Esophagus squamous epithelium (tissue), 5 donors: ENCODE results near the gene EPN2. TPM values are rescaled to one million over a fixed set of nuclear protein-coding genes. Genes with fewer than 3 reads are reported as not detected.

Source experiments
- DNase-seq: peaks from one replicate; lab custom pipeline; 2025; lab: John Stamatoyannopoulos, UW
- H3K27ac ChIP-seq, 4 donors: fragments of 200-600 bp; sonication (generic); one replicate each; pipeline ENCODE4 v1.5.1; 2016 to 2019; ENCODE audit warnings: mild to moderate bottlenecking in 1 of 4
- H3K27me3 ChIP-seq, 4 donors: fragments of 200-600 bp; sonication (generic); 1 replicate in 3 of 4; 2 replicates in 1 of 4; pipeline versions ENCODE4 v1.5.1 to v1.6.0; 2017 to 2021; ENCODE audit warnings: antibody characterized with exemption in 1 of 4
- H3K36me3 ChIP-seq, 3 donors: fragments of 200-600 bp; sonication (generic); one replicate each; pipeline ENCODE4 v1.5.1; 2016 to 2019
- H3K4me1 ChIP-seq, 3 donors: fragments of 200-600 bp; sonication (generic); one replicate each; pipeline ENCODE4 v1.5.1; 2017 to 2019
- H3K4me3 ChIP-seq, 4 donors: fragments of 200-600 bp; sonication (generic); 1 replicate in 3 of 4; 2 replicates in 1 of 4; pipeline ENCODE4 v1.5.1; 2016 to 2019; ENCODE audit warnings: mild to moderate bottlenecking in 2 of 4, moderate library complexity in 1 of 4
- H3K9me3 ChIP-seq, 3 donors: fragments of 200-600 bp; sonication (generic); one replicate each; pipeline ENCODE4 v1.5.1; 2016 to 2019
- POLR2A ChIP-seq, 4 donors: fragments of 450-650 bp; IDR thresholded peaks; one replicate each; pipeline ENCODE4 v1.6.1; 2017; ENCODE audit warnings: antibody characterized with exemption in 4 of 4, mild to moderate bottlenecking in 4 of 4, moderate library complexity in 3 of 4
- WGBS, 2 donors: methylation state at CpG; one replicate each; pipeline ENCODE4 v1.1.5; 2018; 5-methylcytosine and 5-hydroxymethylcytosine counted together
- intact Hi-C: fragments of 100-400 bp; cut with DNase I; formaldehyde crosslinking; loops from one replicate; pipeline ENCODE4 v1.15.0; 2022
- small RNA-seq, 4 donors: library from RNA; depleted of rRNA; stranded (forward); fragments of <200 nt; gene quantifications; one replicate each; pipeline ENCODE3, GENCODE V24; 2016
- total RNA-seq, 4 donors: library from RNA; depleted of rRNA; stranded (reverse); fragments of >200 nt; gene quantifications; one replicate each; pipeline ENCODE4 v1.1.0, GENCODE V29; 2016
- TF ChIP-seq, protein P1 (sequence below), 6 experiments: fragments of 450-650 bp in 4 of 6; fragments of 200-600 bp in 2 of 6; sonication (generic) in 2 of 6; IDR thresholded peaks; one replicate each; pipeline ENCODE4 v1.5.1; 2016 to 2019; ENCODE audit warnings: antibody characterized with exemption in 6 of 6, mild to moderate bottlenecking in 4 of 6, moderate library complexity in 4 of 6
- donor health status: DM: yes; HTN: yes; CAD: no.

Gene EPN2
- total RNA-seq, 4 donors from 2014 or later = 24.2 to 61.4 (median 56.1) TPM

DNA sequence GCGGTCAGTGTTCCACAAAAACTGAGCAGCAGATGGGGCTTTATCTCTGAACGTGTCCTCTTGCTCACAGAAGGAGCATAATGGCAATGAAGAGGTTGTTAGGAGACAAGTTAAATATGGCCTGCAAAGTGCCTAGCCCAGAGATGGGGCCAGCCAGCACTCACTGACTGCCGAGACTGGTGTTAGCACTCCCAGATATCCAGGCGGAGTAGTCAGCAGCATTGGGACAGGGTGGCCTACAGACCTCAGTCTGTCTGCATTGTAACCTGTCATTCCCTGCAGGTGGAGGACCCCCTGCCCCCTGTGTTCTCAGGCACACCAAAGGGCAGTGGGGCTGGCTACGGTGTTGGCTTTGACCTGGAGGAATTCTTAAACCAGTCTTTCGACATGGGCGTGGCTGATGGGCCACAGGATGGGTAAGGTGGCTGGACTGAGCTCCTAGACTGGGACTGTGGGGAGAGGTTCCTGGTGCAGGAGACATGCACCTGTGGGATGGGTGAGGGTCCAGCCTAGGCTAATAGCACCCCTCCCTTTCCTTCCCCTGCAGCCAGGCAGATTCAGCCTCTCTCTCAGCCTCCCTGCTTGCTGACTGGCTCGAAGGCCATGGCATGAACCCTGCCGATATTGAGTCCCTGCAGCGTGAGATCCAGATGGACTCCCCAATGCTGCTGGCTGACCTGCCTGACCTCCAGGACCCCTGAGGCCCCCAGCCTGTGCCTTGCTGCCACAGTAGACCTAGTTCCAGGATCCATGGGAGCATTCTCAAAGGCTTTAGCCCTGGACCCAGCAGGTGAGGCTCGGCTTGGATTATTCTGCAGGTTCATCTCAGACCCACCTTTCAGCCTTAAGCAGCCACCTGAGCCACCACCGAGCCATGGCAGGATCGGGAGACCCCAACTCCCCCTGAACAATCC lies 145.6 kb downstream of the EPN2 start:
- intact Hi-C loops = no loop called here
- no peak overlapping the region for H3K4me3 ChIP-seq
- H3K36me3 ChIP-seq = peaks cover 26 to 55% (median 30%) of the 10 kb centered on the region in 3 donors
- 89% methylated on average over 5 to 6 of the region's 13 CpGs for WGBS, 2 donors
- H3K27me3 ChIP-seq = no peaks in the 10 kb centered on the region
- H3K4me1 ChIP-seq = peaks cover 61 to 92% (median 61%) of the 10 kb centered on the region in 3 donors
- no peak for DNase-seq
- no peaks in the 10 kb centered on the region for H3K9me3 ChIP-seq
- TF ChIP-seq, protein P1, sequence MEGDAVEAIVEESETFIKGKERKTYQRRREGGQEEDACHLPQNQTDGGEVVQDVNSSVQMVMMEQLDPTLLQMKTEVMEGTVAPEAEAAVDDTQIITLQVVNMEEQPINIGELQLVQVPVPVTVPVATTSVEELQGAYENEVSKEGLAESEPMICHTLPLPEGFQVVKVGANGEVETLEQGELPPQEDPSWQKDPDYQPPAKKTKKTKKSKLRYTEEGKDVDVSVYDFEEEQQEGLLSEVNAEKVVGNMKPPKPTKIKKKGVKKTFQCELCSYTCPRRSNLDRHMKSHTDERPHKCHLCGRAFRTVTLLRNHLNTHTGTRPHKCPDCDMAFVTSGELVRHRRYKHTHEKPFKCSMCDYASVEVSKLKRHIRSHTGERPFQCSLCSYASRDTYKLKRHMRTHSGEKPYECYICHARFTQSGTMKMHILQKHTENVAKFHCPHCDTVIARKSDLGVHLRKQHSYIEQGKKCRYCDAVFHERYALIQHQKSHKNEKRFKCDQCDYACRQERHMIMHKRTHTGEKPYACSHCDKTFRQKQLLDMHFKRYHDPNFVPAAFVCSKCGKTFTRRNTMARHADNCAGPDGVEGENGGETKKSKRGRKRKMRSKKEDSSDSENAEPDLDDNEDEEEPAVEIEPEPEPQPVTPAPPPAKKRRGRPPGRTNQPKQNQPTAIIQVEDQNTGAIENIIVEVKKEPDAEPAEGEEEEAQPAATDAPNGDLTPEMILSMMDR (IDR thresholded peaks at IDR 0.05) = no peak
- peak overlapping the region in 3 of 4 donors; percentile 62 to 94 (median 92) for H3K27ac ChIP-seq

- intact Hi-C loops = no loop called here
- H3K36me3 ChIP-seq = peaks cover 26 to 55% (median 30%) of the 10 kb centered on the region in 3 donors
- WGBS, 2 donors = 69 to 75% methylated on average over 5 of the region's 6 CpGs
These were observed 146.7 kb downstream of the EPN2 start for GRCh38 chr17:19383681-19384470.

GRCh38 chr17:19384723-19385391 lies 147.7 kb downstream of the EPN2 start:
- Histone ChIP-seq H3K9me3 (no peaks in the 10 kb centered on the region), H3K4me3 (peak overlapping the region in 3 of 4 donors; percentile 22 to 55 (median 36)), H3K36me3 (peaks cover 26 to 47% (median 30%) of the 10 kb centered on the region in 3 donors), H3K27me3 (no peaks in the 10 kb centered on the region), H3K4me1 (peaks cover 64 to 99% (median 65%) of the 10 kb centered on the region in 3 donors), H3K27ac (peak overlapping the region; percentile 82 to 97 (median 93))
- 9 to 24% methylated on average over 5 to 16 of the region's 16 CpGs for whole genome bisulfite sequencing, 2 donors
- intact Hi-C loops = no loop called here
- TF ChIP-seq POLR2A (IDR thresholded peaks at IDR 0.05) = peak in 3 of 4 donors; percentile 56 to 61 (median 60)
- TF ChIP-seq, protein P1 (IDR thresholded peaks at IDR 0.05) = no peak
- DNase-seq = no peak

More at GRCh38 chr17:19383681-19384470, 146.7 kb downstream of the EPN2 start:
- H3K27ac ChIP-seq = peak overlapping the region; percentile 82 to 97 (median 93)
- TF ChIP-seq, protein P1 (IDR thresholded peaks at IDR 0.05) = no peak
- no peak for TF ChIP-seq POLR2A (IDR thresholded peaks at IDR 0.05)
- H3K4me3 ChIP-seq = no peak overlapping the region
- H3K4me1 ChIP-seq = peaks cover 69 to 100% (median 70%) of the 10 kb centered on the region in 3 donors
- DNase-seq = no peak
- H3K27me3 ChIP-seq = no peaks in the 10 kb centered on the region
- no peaks in the 10 kb centered on the region for H3K9me3 ChIP-seq

DNA sequence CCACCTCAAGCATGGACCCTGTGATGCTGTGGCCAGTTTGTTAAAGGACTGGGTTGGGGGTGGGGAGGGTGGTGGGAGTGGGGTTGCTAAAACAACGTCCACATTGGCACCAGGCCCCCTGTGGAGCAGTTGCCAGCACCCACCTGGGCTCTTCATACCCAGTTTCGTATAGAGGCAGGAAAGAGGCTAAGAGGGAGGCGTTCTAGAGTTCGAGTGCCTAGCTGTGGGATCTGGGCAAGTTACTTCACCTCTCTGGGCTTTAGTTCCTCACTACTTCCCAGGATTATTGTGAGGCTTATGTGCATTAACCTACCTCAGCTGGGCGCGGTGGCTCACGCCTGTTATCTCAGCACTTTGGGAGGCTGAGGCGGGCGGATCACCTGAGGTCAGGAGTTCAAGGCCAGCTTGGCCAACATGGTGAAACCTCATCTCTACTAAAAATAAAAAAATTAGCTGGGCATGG lies 148.4 kb downstream of the EPN2 start:
- peaks cover 66 to 99% (median 72%) of the 10 kb centered on the region in 3 donors for H3K4me1 ChIP-seq
- peak overlapping the region in 3 of 4 donors; percentile 22 to 55 (median 36) for H3K4me3 ChIP-seq
- H3K36me3 ChIP-seq = peaks cover 19 to 40% (median 28%) of the 10 kb centered on the region in 3 donors
- WGBS, 2 donors = 44 to 53% methylated on average over 6 to 9 of the region's 9 CpGs
- H3K9me3 ChIP-seq = no peaks in the 10 kb centered on the region
- no peak for DNase-seq
- intact Hi-C loops = no loop called here
- no peaks in the 10 kb centered on the region for H3K27me3 ChIP-seq
- peak overlapping the region; percentile 82 to 97 (median 93) for H3K27ac ChIP-seq
- TF ChIP-seq, protein P1 (IDR thresholded peaks at IDR 0.05) = no peak
- TF ChIP-seq POLR2A (IDR thresholded peaks at IDR 0.05) = no peak

Small RNA genes lying within 50 kb of the gene (small RNA-seq; reads per million reads assigned to genes)
- 4.5 to 10.0 (median 6.9) reads per million in 4 donors for gene MIR1180

Other genes with a start within 250 kb of the EPN2 start
- 100 to 1,000 TPM in 1 of 4 donors, 10 to 100 TPM in 3; 44.3 to 157 (median 71.3) TPM for gene FAM83G, start 232.6 kb upstream of the EPN2 start, total RNA-seq
- gene GRAP, start 190.4 kb upstream of the EPN2 start, total RNA-seq = 1 to 10 TPM; 1.0 to 4.2 (median 1.7) TPM
- gene GRAPL, start 109.8 kb upstream of the EPN2 start, total RNA-seq = 1 to 10 TPM in 1 of 4 donors, not detected in 3; 4.0 TPM
- gene B9D1, start 125.4 kb downstream of the EPN2 start, total RNA-seq = 10 to 100 TPM in 3 of 4 donors, 1 to 10 TPM in 1; 9.2 to 24.5 (median 13.0) TPM
- 10 to 100 TPM; 22.6 to 39.7 (median 28.1) TPM for gene MAPK7, start 141.1 kb downstream of the EPN2 start, total RNA-seq
- 100 to 1,000 TPM in 1 of 4 donors, 10 to 100 TPM in 2, 1 to 10 TPM in 1; 4.3 to 365 (median 21.6) TPM for gene MFAP4, start 149.8 kb downstream of the EPN2 start, total RNA-seq
- gene RNF112, start 173.9 kb downstream of the EPN2 start, total RNA-seq = 1 to 10 TPM in 1 of 4 donors, under 1 TPM in 2, not detected in 1; 0.45 to 1.5 (median 0.92) TPM